ENCODE measurements around the gene CGN.

The CGN gene

DNA sequence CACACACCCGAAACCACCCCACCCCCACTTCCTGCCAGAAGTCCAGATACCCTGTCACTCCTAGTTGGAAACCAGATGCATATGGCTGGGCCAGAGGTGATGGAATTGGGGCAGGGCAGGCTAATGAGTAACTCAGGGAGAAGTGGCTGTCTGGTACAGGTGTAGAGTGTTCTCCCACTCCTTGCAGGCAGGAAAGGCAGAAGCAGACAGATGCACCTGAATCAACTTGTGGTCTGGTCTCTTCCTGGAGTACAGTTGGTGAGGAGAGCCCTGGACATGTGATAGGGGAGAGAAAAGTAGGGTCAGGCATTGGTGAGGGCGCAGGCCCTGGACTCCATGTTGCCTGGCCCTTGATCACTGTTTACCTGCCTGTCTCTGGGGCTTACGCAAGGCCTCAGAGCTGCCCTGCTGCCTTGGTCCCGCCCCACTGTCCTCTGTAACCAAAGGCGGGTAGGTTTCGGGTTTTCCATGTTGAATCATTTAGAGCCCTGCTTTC, 2.5 kb downstream of the CGN start:
- TF ChIP-seq, protein P1, sequence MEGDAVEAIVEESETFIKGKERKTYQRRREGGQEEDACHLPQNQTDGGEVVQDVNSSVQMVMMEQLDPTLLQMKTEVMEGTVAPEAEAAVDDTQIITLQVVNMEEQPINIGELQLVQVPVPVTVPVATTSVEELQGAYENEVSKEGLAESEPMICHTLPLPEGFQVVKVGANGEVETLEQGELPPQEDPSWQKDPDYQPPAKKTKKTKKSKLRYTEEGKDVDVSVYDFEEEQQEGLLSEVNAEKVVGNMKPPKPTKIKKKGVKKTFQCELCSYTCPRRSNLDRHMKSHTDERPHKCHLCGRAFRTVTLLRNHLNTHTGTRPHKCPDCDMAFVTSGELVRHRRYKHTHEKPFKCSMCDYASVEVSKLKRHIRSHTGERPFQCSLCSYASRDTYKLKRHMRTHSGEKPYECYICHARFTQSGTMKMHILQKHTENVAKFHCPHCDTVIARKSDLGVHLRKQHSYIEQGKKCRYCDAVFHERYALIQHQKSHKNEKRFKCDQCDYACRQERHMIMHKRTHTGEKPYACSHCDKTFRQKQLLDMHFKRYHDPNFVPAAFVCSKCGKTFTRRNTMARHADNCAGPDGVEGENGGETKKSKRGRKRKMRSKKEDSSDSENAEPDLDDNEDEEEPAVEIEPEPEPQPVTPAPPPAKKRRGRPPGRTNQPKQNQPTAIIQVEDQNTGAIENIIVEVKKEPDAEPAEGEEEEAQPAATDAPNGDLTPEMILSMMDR (IDR thresholded peaks at IDR 0.05): no peak
- Mint-ChIP-seq H3K27ac (no peak overlapping the region), H3K36me3 (ENCODE audit: low read depth) (no peaks in the 10 kb centered on the region), H3K9me3 (no peaks in the 10 kb centered on the region), H3K27me3 (ENCODE audit: low read depth, poor library complexity) (peaks cover 28% of the 10 kb centered on the region), H3K4me1 (peaks cover 45% of the 10 kb centered on the region), H3K4me3 (peak overlapping the region; percentile 65)
- DNase-seq: peak; percentile 12

GRCh38 chr1:151514366-151514765, 3.2 kb downstream of the CGN start:
- no peak overlapping the region for H3K4me3 Mint-ChIP-seq
- no peaks in the 10 kb centered on the region for H3K9me3 Mint-ChIP-seq
- peaks cover 28% of the 10 kb centered on the region for H3K27me3 Mint-ChIP-seq (ENCODE audit: low read depth, poor library complexity)
- TF ChIP-seq, protein P1 (IDR thresholded peaks at IDR 0.05): no peak
- DNase-seq: no peak
- H3K4me1 Mint-ChIP-seq: peaks cover 45% of the 10 kb centered on the region
- H3K27ac Mint-ChIP-seq: no peak overlapping the region
- no peaks in the 10 kb centered on the region for H3K36me3 Mint-ChIP-seq (ENCODE audit: low read depth)

- no peaks in the 10 kb centered on the region for H3K36me3 Mint-ChIP-seq (ENCODE audit: low read depth)
- no peak overlapping the region for H3K27ac Mint-ChIP-seq
- TF ChIP-seq, protein P1 (IDR thresholded peaks at IDR 0.05): no peak
- peaks cover 48% of the 10 kb centered on the region for H3K4me1 Mint-ChIP-seq
- no peak overlapping the region for H3K4me3 Mint-ChIP-seq
- no peaks in the 10 kb centered on the region for H3K9me3 Mint-ChIP-seq
- H3K27me3 Mint-ChIP-seq (ENCODE audit: low read depth, poor library complexity): peaks cover 27% of the 10 kb centered on the region
- DNase-seq: no peak
Observed at GRCh38 chr1:151515265-151515664, 4.1 kb downstream of the CGN start.

DNA sequence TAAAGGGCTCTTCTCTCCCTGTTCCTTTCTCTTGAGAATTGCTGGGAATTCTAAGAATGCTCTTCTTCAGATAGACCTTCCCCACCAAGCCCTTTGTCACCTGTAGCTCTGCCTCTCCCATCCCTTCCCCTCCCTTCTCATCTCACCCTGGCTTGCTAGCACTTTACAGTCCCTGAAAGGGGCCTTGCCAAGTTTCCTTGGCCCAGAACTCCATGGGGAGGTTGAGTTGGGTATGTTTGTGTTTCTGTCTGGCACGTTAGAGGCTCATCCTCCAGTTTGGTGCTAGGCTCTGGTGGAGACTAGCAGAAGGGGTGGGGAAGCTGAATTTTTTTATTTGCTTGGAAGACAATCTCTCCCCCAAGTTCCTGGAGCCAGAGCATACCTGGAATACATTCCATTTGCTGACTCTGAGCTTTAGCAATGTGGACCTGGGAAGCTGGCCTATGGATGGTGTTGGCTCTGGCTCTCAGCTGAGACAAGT, 4.9 kb downstream of the CGN start:
- TF ChIP-seq, protein P1 (IDR thresholded peaks at IDR 0.05): no peak
- Mint-ChIP-seq H3K27ac (no peak overlapping the region), H3K4me3 (no peak overlapping the region), H3K36me3 (ENCODE audit: low read depth) (no peaks in the 10 kb centered on the region), H3K27me3 (ENCODE audit: low read depth, poor library complexity) (peaks cover 25% of the 10 kb centered on the region), H3K9me3 (no peaks in the 10 kb centered on the region), H3K4me1 (peaks cover 45% of the 10 kb centered on the region)
- no peak for DNase-seq

- DNase-seq: no peak
- no peaks in the 10 kb centered on the region for H3K9me3 Mint-ChIP-seq
- H3K27me3 Mint-ChIP-seq (ENCODE audit: low read depth, poor library complexity): peaks cover 8% of the 10 kb centered on the region
- H3K27ac Mint-ChIP-seq: no peak overlapping the region
- H3K4me1 Mint-ChIP-seq: peaks cover 32% of the 10 kb centered on the region
- TF ChIP-seq, protein P1 (IDR thresholded peaks at IDR 0.05): no peak
- no peaks in the 10 kb centered on the region for H3K36me3 Mint-ChIP-seq (ENCODE audit: low read depth)
- no peak overlapping the region for H3K4me3 Mint-ChIP-seq
Observed at GRCh38 chr1:151518431-151518830, 7.2 kb downstream of the CGN start.

- no peak for DNase-seq
- Mint-ChIP-seq H3K4me1 (peaks cover 32% of the 10 kb centered on the region), H3K27me3 (ENCODE audit: low read depth, poor library complexity) (peaks cover 8% of the 10 kb centered on the region), H3K36me3 (ENCODE audit: low read depth) (no peaks in the 10 kb centered on the region), H3K27ac (no peak overlapping the region), H3K9me3 (no peaks in the 10 kb centered on the region), H3K4me3 (no peak overlapping the region)
- TF ChIP-seq, protein P1 (IDR thresholded peaks at IDR 0.05): no peak
Observed at GRCh38 chr1:151518936-151519335, 7.7 kb downstream of the CGN start.

All from nephron progenitor cell (in vitro differentiated cells).